Measurements from ENCODE around the gene TPRG1.
A peak's percentile ranks its signal among the peaks of the same experiment; 100 is the strongest.

GRCh38 chr3:189233225-189233858 lies 61.6 kb downstream of the TPRG1 start:
- TF ChIP-seq, protein P1, sequence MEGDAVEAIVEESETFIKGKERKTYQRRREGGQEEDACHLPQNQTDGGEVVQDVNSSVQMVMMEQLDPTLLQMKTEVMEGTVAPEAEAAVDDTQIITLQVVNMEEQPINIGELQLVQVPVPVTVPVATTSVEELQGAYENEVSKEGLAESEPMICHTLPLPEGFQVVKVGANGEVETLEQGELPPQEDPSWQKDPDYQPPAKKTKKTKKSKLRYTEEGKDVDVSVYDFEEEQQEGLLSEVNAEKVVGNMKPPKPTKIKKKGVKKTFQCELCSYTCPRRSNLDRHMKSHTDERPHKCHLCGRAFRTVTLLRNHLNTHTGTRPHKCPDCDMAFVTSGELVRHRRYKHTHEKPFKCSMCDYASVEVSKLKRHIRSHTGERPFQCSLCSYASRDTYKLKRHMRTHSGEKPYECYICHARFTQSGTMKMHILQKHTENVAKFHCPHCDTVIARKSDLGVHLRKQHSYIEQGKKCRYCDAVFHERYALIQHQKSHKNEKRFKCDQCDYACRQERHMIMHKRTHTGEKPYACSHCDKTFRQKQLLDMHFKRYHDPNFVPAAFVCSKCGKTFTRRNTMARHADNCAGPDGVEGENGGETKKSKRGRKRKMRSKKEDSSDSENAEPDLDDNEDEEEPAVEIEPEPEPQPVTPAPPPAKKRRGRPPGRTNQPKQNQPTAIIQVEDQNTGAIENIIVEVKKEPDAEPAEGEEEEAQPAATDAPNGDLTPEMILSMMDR (IDR thresholded peaks at IDR 0.05; ENCODE audit: poor library complexity) = peak; percentile 79
- TF ChIP-seq EZH2 (IDR thresholded peaks at IDR 0.05; ENCODE audit: borderline replicate concordance) = no peak

Measured in hepatocyte (in vitro differentiated cells).